Neural progenitor cell (in vitro differentiated cells): ENCODE results near the gene PER1.

ENCODE experiments used
- EZH2 ChIP-seq: fragments of 200-600 bp; sonication (generic); IDR thresholded peaks from 2 replicates; pipeline ENCODE4 v1.6.1; 2017; ENCODE audit warnings: antibody characterized with exemption, mild to moderate bottlenecking, moderate library complexity
- EZH2phosphoT487 ChIP-seq: fragments of 200-600 bp; sonication (generic); IDR thresholded peaks from 2 replicates; pipeline ENCODE4 v1.6.1; 2017; ENCODE audit warnings: antibody characterized with exemption
- TF ChIP-seq, protein P1 (sequence below): fragments of 200-600 bp; sonication (generic); IDR thresholded peaks from 2 replicates; pipeline ENCODE4 v1.5.1; 2017; ENCODE audit warnings: antibody characterized with exemption, mild to moderate bottlenecking

DNA sequence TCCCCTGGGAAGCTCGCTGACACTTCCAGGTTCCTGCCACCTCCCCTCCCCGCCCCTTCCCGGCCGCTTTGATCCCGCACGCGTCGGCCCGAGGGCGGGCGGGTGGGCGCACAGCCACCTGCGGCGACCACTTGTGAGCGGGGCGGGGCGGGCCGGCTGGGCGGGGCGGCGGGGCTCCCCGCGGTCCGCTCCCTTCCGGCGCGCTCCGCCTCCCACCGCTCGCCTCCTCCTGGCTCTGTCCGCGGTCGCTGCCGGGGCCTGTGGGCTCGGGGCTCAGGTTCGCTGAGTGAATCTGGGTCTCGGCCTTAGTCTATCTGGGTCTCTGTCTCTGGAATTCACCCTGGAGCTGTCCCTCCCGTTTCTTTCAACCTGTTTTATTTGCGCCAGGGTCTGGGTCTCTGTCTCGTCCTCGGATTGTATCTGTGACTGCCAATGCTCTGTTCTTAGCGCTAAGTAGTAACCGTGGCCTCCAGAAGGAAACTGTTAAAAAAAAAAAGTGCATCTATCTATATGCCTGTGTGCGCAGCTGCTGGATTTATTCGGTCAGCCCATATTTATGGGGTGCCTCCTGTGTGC lies 25.6 kb downstream of the PER1 start:
- TF ChIP-seq, protein P1, sequence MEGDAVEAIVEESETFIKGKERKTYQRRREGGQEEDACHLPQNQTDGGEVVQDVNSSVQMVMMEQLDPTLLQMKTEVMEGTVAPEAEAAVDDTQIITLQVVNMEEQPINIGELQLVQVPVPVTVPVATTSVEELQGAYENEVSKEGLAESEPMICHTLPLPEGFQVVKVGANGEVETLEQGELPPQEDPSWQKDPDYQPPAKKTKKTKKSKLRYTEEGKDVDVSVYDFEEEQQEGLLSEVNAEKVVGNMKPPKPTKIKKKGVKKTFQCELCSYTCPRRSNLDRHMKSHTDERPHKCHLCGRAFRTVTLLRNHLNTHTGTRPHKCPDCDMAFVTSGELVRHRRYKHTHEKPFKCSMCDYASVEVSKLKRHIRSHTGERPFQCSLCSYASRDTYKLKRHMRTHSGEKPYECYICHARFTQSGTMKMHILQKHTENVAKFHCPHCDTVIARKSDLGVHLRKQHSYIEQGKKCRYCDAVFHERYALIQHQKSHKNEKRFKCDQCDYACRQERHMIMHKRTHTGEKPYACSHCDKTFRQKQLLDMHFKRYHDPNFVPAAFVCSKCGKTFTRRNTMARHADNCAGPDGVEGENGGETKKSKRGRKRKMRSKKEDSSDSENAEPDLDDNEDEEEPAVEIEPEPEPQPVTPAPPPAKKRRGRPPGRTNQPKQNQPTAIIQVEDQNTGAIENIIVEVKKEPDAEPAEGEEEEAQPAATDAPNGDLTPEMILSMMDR: no peak
- TF ChIP-seq EZH2 (no peak), EZH2phosphoT487 (peak; percentile 27)
